Neural crest cell (in vitro differentiated cells): Measurements from ENCODE around the gene RERE. TPM values are rescaled to one million over a fixed set of nuclear protein-coding genes. Genes with fewer than 3 reads are reported as not detected.

Source experiments
- DNase-seq: peaks from one replicate; pipeline ENCODE4 v3.0.0; 2021; ENCODE audit warnings: low read depth, mixed read lengths, low spot score
- H3K27ac Mint-ChIP-seq: one replicate; pipeline ENCODE4 v1.8.0; 2021; ENCODE audit warnings: mild to moderate bottlenecking, mixed read lengths; ENCODE audit not compliant: unreplicated experiment
- H3K27me3 Mint-ChIP-seq: 2 replicates; pipeline ENCODE4 v1.8.0; 2021; ENCODE audit warnings: low read depth, mild to moderate bottlenecking, mixed read lengths
- H3K36me3 Mint-ChIP-seq: 2 replicates; pipeline ENCODE4 v1.8.0; 2021; ENCODE audit warnings: low read depth, mild to moderate bottlenecking, mixed read lengths
- H3K4me1 Mint-ChIP-seq: 2 replicates; pipeline ENCODE4 v1.8.0; 2021; ENCODE audit warnings: mixed read lengths
- H3K4me3 Mint-ChIP-seq: one replicate; pipeline ENCODE4 v1.8.0; 2021; ENCODE audit warnings: mild to moderate bottlenecking, mixed read lengths
- H3K9me3 Mint-ChIP-seq: 2 replicates; pipeline ENCODE4 v1.8.0; 2021; ENCODE audit warnings: mixed read lengths
- total RNA-seq: library from RNA; stranded (reverse); gene quantifications from 2 replicates; pipeline ENCODE4 v1.2.1, GENCODE V29; 2021
- TF ChIP-seq, protein P1 (sequence below): fragments of 200-600 bp; sonication (generic); conservative IDR thresholded peaks from 2 replicates; pipeline ENCODE4 v1.5.0; 2021; ENCODE audit warnings: antibody characterized with exemption, mild to moderate bottlenecking

Gene RERE
- total RNA-seq, 1 donor from 2014 or later = 122 TPM

DNA sequence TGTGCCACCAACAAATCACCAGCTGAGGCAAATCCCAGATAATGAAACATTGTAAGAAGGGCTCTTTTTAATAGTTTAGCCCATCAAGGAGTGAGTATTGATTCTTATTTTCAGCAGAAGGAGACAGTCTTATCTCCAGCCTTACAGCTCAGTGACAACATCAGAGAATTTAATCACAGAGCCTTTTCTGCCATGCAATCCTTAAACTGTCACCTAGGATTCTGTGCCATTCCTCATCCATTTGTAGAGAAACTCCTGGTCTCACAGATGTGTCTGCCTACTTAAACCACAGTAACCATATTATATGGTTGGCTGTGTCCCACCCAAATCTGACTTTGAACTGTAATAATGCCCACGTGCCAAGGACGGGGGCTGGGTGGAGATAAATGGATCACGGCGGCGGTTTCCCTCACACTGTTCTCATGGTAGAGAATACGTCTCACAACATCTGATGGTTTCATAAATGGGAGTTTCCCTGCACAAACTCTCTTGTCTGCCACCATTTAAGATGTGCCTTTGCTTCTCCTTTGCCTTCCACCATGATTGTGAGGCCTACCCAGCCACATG lies 217.7 kb downstream of the RERE start:
- TF ChIP-seq, protein P1, sequence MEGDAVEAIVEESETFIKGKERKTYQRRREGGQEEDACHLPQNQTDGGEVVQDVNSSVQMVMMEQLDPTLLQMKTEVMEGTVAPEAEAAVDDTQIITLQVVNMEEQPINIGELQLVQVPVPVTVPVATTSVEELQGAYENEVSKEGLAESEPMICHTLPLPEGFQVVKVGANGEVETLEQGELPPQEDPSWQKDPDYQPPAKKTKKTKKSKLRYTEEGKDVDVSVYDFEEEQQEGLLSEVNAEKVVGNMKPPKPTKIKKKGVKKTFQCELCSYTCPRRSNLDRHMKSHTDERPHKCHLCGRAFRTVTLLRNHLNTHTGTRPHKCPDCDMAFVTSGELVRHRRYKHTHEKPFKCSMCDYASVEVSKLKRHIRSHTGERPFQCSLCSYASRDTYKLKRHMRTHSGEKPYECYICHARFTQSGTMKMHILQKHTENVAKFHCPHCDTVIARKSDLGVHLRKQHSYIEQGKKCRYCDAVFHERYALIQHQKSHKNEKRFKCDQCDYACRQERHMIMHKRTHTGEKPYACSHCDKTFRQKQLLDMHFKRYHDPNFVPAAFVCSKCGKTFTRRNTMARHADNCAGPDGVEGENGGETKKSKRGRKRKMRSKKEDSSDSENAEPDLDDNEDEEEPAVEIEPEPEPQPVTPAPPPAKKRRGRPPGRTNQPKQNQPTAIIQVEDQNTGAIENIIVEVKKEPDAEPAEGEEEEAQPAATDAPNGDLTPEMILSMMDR = no peak
- H3K4me3 Mint-ChIP-seq = no peak overlapping the region

DNA sequence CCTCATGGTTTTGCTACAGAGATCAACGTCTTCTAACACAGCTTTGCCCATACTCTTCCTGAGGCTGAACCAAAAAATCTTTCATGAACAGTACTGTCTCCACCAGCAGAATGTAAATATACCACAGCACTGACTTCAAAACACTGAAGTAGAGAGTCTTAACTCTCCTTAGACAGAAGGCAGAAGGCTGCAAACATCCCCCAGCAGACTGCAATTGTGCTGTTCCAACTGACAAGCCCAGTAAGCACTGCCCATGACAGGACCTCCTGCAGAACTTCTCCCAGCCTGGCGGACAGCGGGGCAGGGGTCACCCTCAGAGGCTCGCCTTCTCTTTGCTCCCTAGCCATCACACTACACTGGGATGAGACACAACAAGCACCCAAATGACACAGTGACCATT lies 218.7 kb downstream of the RERE start:
- Mint-ChIP-seq H3K27ac (peak overlapping the region; percentile 30), H3K4me1 (peaks cover 40% of the 10 kb centered on the region), H3K9me3 (no peaks in the 10 kb centered on the region), H3K27me3 (no peaks in the 10 kb centered on the region), H3K36me3 (peaks cover 7% of the 10 kb centered on the region), H3K4me3 (no peak overlapping the region)
- no peak for DNase-seq
- TF ChIP-seq, protein P1 = no peak

More for the DNA sequence above, 217.7 kb downstream of the RERE start:
- no peaks in the 10 kb centered on the region for H3K27me3 Mint-ChIP-seq
- H3K27ac Mint-ChIP-seq = no peak overlapping the region
- H3K4me1 Mint-ChIP-seq = peaks cover 47% of the 10 kb centered on the region
- no peaks in the 10 kb centered on the region for H3K9me3 Mint-ChIP-seq
- no peak for DNase-seq
- peaks cover 4% of the 10 kb centered on the region for H3K36me3 Mint-ChIP-seq

DNA sequence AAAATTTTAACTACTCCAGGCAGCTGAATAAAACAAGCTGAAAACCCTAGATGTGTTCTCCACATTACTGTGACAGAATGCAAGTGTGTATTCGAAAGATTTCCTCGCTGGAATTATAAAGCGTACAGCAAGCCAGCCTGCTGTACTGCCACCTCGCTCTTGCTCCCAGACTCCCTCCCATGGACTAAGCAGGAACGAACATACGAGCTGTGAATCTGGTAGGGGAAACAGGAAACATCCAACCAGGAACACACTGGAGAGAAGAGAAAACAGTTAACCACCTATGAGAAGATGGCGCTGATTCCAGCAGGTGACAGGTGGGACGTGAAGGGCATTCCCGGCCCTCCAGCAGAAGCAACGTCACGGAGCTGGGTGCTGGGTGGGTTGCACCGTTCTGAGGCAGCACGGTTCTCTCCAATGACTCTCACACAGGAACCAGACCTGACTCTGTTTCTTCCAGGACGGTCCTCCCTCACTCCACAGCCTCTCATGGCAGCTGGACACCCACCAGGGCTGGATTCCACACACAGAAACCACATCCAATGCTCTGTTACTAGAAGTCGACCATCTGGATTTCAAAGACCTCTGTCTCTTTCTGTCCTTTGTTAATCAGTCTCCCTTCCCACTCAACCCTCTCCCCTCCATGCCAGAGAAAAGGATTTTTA lies 219.2 kb downstream of the RERE start:
- Mint-ChIP-seq H3K27me3 (no peaks in the 10 kb centered on the region), H3K4me3 (no peak overlapping the region), H3K27ac (peak overlapping the region; percentile 64), H3K36me3 (peaks cover 12% of the 10 kb centered on the region), H3K9me3 (no peaks in the 10 kb centered on the region), H3K4me1 (peaks cover 38% of the 10 kb centered on the region)
- TF ChIP-seq, protein P1 = peak; percentile 36
- no peak for DNase-seq

DNA sequence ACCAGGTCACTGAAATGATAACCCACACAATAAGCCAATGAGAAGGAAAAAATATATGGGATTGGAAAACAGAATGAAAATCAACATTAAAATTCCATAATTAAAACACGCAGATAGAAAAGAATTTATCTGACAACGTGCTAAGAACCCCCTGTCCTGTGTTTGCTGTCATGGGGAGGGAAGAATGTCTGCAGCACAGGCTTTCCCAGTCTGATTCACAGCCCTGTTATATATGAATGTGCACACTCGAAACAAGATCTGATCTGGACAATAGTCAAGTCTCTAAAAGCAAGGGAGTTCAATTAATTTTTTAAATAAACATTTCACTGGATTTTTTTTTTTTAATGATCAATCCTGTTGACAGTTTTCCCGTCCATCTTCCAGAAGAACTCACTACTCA lies 220.0 kb downstream of the RERE start:
- peaks cover 12% of the 10 kb centered on the region for H3K36me3 Mint-ChIP-seq
- TF ChIP-seq, protein P1 = no peak
- no peaks in the 10 kb centered on the region for H3K9me3 Mint-ChIP-seq
- no peak overlapping the region for H3K4me3 Mint-ChIP-seq
- H3K4me1 Mint-ChIP-seq = peaks cover 32% of the 10 kb centered on the region
- no peak for DNase-seq
- H3K27ac Mint-ChIP-seq = no peak overlapping the region
- no peaks in the 10 kb centered on the region for H3K27me3 Mint-ChIP-seq

DNA sequence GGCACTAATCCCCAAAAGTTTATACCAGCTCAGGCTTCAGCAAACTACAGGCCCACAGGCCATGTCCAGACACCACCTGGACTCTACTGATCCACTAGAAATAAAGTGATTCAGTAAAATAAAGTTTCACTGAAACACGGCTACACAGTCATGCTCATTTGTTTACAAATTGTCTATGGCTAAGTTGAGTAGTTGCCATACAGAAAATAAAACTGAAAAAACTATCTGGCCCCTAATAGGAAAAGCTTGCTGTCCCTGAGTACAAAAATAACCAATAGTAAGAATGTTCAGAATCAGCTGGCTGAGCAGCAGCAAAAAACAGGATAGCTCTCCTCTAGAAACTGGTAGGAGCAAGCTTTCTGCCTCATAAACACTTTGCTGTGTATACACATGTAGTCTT lies 221.5 kb downstream of the RERE start:
- no peaks in the 10 kb centered on the region for H3K27me3 Mint-ChIP-seq
- TF ChIP-seq, protein P1 = no peak
- H3K9me3 Mint-ChIP-seq = no peaks in the 10 kb centered on the region
- H3K36me3 Mint-ChIP-seq = peaks cover 8% of the 10 kb centered on the region
- peaks cover 42% of the 10 kb centered on the region for H3K4me1 Mint-ChIP-seq
- no peak for DNase-seq
- no peak overlapping the region for H3K4me3 Mint-ChIP-seq
- no peak overlapping the region for H3K27ac Mint-ChIP-seq
